GM12892 (cell line): ENCODE results near the gene GARRE1.

Experiments
- POLR2A ChIP-seq: IDR thresholded peaks from 2 replicates; pipeline ENCODE4 v1.6.1; 2011; ENCODE audit warnings: low read depth, low read length, control low read depth
- POLR2AphosphoS5 ChIP-seq: IDR thresholded peaks from 2 replicates; pipeline ENCODE4 v1.6.1; 2011; ENCODE audit warnings: low read depth, low read length, control low read depth

DNA sequence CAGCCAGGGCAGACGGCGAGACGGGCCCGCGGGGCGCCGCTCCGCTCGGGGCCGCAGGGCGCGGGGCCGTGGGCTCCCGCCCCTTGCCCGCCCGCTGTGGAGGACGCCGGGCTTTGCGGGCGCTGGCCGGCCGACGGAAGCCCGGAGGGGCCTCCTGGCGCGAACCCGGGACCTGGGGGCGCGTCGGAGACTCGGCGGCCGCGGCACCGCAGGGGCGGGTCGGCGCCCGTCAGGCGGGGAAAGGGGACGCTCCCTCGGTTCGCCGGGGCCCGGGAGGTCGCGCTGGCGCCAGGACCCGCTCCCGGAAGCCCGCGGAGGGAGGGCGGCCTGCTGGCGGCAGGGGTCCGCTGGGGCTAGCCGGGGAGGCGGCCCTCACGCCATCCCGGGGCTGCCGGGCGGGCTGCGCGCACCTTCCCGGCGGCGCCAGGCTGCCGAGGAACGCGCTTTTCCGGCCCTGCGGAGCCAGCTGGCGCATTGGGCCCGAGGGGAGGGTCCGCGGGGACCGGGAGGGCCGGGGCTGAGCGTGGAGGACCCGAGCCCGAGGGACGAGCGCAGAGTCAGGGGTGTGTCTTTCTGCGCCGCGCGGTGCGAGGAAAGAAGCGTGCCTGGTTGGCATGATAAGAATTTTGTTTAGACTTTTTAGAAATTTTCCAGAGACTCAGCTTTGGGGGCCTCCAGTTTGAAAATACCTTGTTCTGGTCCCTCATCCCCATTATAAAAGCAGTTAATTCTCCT is 511 bp downstream of the GARRE1 start:
- no peak for TF ChIP-seq POLR2A
- no peak for TF ChIP-seq POLR2AphosphoS5
